GM12864 (cell line): ENCODE data around the gene POMGNT1.

ENCODE experiments used
- DNase-seq: peaks from one replicate; pipeline ENCODE4 v3.0.0-alpha.2; 2011; ENCODE audit warnings: low read depth
- H3K4me3 ChIP-seq: 2 replicates; pipeline ENCODE4 v1.5.1; 2011; ENCODE audit warnings: mild to moderate bottlenecking, low read depth, low read length, control low read depth
- TF ChIP-seq, protein P1 (sequence below): IDR thresholded peaks from 2 replicates; pipeline ENCODE4 v1.5.1; 2011; ENCODE audit warnings: low read depth, mild to moderate bottlenecking, moderate library complexity, low read length, control low read depth, inconsistent platforms; ENCODE audit errors: missing control alignments

Gene POMGNT1

DNA sequence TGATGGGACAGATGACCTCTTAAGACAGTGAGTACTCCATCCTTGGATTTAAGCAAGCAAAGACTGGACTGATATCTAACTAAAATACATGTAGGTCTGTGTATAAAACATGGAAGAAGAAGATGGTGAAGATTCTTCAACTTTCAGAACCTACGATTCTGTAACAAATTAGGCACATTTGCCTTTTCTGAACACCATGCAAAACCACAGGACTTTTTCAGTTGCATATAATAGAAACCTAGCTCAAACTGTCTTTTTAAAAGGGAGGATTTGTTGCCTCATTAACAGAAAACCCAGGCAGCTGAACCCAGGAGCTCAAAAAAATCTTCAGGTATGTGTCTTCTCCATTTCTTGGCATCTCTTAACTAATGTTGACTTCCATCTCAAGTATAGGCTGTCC, 38.0 kb downstream of the POMGNT1 start:
- H3K4me3 ChIP-seq = no peak overlapping the region
- TF ChIP-seq, protein P1, sequence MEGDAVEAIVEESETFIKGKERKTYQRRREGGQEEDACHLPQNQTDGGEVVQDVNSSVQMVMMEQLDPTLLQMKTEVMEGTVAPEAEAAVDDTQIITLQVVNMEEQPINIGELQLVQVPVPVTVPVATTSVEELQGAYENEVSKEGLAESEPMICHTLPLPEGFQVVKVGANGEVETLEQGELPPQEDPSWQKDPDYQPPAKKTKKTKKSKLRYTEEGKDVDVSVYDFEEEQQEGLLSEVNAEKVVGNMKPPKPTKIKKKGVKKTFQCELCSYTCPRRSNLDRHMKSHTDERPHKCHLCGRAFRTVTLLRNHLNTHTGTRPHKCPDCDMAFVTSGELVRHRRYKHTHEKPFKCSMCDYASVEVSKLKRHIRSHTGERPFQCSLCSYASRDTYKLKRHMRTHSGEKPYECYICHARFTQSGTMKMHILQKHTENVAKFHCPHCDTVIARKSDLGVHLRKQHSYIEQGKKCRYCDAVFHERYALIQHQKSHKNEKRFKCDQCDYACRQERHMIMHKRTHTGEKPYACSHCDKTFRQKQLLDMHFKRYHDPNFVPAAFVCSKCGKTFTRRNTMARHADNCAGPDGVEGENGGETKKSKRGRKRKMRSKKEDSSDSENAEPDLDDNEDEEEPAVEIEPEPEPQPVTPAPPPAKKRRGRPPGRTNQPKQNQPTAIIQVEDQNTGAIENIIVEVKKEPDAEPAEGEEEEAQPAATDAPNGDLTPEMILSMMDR = no peak
- no peak for DNase-seq

DNA sequence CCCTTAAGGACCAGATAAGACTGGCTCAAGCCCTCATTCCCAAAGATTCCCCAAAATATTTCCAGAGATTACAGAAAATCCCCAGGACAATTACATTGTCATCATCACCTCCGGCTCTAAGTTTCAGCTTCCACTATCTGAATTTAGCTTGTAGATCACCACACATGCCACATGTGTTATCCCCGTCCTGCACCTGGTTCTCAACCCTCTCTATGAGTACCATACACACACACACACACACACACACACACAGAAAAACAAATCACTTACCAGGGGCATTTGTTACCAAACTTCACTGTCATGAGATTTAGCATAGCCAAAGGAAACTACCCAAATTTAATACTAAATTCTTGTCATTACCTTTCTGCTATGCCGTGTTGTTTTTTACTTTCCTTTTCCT, 38.7 kb downstream of the POMGNT1 start:
- no peak overlapping the region for H3K4me3 ChIP-seq
- DNase-seq = no peak
- TF ChIP-seq, protein P1 = no peak

- TF ChIP-seq, protein P1 = no peak
- H3K4me3 ChIP-seq = no peak overlapping the region
- no peak for DNase-seq
Observed at GRCh38 chr1:46158312-46159281, 39.6 kb downstream of the POMGNT1 start.

DNA sequence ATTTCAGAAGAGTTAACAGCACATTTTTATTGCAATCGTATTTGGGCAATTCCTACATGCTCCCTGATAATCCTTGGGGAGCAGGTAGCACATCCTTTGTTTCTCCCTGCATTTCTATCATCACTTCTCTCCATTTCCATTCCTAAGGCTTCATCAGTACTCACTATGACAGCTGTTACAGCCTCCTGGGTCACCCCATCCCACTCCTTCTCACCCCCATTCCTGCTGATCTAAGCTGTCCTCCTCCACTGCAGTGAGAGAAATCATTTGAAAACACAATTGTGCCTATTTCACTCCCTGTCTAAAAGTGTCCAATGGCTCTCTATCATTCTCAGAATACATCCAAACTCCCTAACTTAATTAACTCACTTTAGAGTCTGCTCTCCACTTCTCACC, 40.3 kb downstream of the POMGNT1 start:
- DNase-seq = no peak
- no peak overlapping the region for H3K4me3 ChIP-seq
- TF ChIP-seq, protein P1 = no peak

- TF ChIP-seq, protein P1 = no peak
- no peak for DNase-seq
- H3K4me3 ChIP-seq = no peak overlapping the region
Observed at GRCh38 chr1:46153732-46154131, 44.5 kb downstream of the POMGNT1 start.

GRCh38 chr1:46153228-46153627, 45.0 kb downstream of the POMGNT1 start:
- DNase-seq = no peak
- no peak overlapping the region for H3K4me3 ChIP-seq
- TF ChIP-seq, protein P1 = no peak

DNA sequence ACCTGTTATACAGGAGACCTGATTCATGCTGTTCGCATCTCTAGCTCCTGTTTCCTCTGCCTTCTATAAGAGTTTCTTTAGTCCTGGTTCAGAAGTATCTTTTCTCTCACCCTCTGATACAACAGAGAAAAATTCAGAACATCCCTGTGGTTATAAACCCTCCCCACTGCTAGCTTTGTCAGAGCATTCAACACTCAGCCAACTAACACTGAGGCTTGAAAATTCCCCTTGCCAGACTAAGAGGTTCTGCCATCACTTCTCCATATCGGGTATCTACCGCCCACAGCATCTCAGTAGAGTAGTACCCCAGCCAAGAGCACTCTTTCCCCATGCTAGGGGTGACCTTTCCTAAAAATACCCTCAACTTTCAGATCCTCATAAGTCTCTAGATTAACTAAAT, 46.2 kb downstream of the POMGNT1 start:
- DNase-seq = no peak
- H3K4me3 ChIP-seq = no peak overlapping the region
- TF ChIP-seq, protein P1 = no peak
